Sigmoid colon (tissue), 4 donors: ENCODE data around the gene DENND5B.

Experiments used
- POLR2A ChIP-seq, 2 donors: fragments of 450-650 bp; IDR thresholded peaks; one replicate each; pipeline ENCODE4 v1.6.1; 2016; ENCODE audit warnings: antibody characterized with exemption in 2 of 2, mild to moderate bottlenecking in 2 of 2, moderate library complexity in 2 of 2
- POLR2AphosphoS5 ChIP-seq, 4 donors: sonication (generic); formaldehyde crosslinking; IDR thresholded peaks; one replicate each; pipeline ENCODE4 v1.6.1; 2017; ENCODE audit warnings: antibody characterized with exemption in 4 of 4
- TF ChIP-seq, protein P1 (sequence below), 4 experiments: fragments of 450-650 bp in 3 of 4; fragments of 200-600 bp in 1 of 4; IDR thresholded peaks; one replicate each; pipeline ENCODE4 v1.5.1; 2016 to 2019; ENCODE audit warnings: antibody characterized with exemption in 4 of 4, mild to moderate bottlenecking in 3 of 4, moderate library complexity in 2 of 4

DNA sequence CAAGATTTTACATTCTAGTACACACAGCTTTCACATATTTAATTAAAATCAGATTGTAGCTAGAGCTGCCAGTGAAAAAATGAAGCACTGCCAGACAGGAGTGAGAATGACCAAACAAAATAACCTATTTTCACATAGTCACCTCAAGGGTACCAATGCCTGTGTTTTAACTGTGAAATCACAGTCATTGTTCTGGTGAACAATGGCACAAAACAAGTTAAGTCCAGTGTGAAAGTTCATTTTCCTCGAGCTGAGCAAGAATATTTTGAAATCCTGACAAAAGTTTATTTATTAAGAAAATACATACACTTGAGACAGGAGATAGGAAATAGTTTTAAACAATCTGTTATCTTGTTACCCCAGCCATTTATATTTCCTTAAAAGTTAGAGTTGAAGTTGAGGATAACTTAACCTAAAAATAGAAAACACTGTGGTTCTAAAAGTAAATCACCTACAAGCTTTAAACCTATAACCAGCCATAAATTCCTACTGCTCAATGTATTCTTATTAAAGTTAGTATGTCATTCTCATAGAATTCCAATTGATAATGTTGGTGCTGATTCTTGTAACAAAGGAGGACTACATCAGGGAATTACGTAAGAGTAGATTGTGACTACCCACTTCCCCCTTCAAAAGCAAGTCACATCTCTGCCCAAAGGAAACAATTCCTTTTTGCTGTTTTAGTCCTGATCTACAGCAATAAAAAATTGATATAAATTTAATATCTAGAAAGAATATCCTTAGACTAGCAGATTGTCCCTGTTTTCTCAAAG is 15.9 kb downstream of the DENND5B start:
- TF ChIP-seq, protein P1, sequence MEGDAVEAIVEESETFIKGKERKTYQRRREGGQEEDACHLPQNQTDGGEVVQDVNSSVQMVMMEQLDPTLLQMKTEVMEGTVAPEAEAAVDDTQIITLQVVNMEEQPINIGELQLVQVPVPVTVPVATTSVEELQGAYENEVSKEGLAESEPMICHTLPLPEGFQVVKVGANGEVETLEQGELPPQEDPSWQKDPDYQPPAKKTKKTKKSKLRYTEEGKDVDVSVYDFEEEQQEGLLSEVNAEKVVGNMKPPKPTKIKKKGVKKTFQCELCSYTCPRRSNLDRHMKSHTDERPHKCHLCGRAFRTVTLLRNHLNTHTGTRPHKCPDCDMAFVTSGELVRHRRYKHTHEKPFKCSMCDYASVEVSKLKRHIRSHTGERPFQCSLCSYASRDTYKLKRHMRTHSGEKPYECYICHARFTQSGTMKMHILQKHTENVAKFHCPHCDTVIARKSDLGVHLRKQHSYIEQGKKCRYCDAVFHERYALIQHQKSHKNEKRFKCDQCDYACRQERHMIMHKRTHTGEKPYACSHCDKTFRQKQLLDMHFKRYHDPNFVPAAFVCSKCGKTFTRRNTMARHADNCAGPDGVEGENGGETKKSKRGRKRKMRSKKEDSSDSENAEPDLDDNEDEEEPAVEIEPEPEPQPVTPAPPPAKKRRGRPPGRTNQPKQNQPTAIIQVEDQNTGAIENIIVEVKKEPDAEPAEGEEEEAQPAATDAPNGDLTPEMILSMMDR (IDR thresholded peaks at IDR 0.05) = no peak
- TF ChIP-seq POLR2A (IDR thresholded peaks at IDR 0.05) (no peak), POLR2AphosphoS5 (IDR thresholded peaks at IDR 0.05) (no peak)
